Measurements from ENCODE around the gene HOOK2. TPM values are rescaled to one million over a fixed set of nuclear protein-coding genes. Genes with fewer than 3 reads are reported as not detected.

The HOOK2 gene
- total RNA-seq, 1 donor: 21.7 TPM

DNA sequence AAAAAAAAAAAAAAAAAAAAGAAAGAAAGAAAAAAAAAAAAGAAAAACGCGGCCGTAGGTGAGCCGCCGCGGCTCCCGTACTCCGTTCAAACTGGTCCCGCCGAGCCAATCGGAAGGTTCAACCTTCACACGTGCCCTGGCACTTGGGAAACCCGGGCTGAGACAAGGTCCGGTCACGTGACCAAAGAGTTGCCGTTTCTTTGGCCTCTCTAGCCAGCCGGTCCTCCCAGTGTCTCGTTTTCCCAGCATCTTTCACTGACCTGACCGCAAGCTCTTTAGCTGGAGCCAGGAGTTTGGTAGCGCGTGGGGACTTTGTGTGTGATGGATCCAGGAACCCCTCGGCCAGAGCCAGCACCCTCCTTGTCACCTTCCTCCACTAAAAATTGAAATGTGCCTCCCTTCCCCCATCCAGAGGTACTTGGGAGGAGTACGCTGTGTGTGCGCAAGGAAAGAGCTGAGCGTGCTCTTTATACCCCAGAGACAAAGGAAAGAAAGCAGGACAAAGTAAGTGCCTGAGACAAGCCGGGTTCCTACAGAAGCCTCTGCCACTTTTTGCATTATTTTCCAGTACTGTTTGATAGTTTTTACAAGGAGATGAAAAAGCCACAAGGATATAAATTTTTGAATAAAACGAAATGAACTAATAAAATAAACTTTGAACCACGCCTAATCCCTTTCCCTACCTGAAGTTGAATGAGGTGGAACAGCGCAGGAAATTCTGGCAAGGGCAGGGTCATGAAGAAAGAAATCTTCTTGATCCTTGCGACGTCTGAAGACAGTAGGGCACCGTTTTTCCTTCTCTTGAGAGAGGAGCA is 52.6 kb downstream of the HOOK2 start:
- DNase-seq (ENCODE audit: insufficient read length, low spot score, missing footprints): peak; percentile 100
- peaks cover 17% of the 10 kb centered on the region for H4K20me1 ChIP-seq (ENCODE audit: insufficient read depth, low read length)
- peak overlapping the region; percentile 79 for H3K27ac ChIP-seq (ENCODE audit: low read depth, low read length)
- no peaks in the 10 kb centered on the region for H3K27me3 ChIP-seq (ENCODE audit: insufficient read depth, low read length)
- peak overlapping the region; percentile 88 for H3K4me2 ChIP-seq (ENCODE audit: insufficient read depth, low read length)
- peaks cover 19% of the 10 kb centered on the region for H3K36me3 ChIP-seq (ENCODE audit: insufficient read depth, low read length)
- peak overlapping the region; percentile 92 for H3K4me3 ChIP-seq (ENCODE audit: insufficient read depth, low read length)
- peak overlapping the region; percentile 85 for H2AFZ ChIP-seq (ENCODE audit: low read length)
- peaks cover 52% of the 10 kb centered on the region for H3K79me2 ChIP-seq (ENCODE audit: insufficient read depth, low read length)
- TF ChIP-seq, protein P1, sequence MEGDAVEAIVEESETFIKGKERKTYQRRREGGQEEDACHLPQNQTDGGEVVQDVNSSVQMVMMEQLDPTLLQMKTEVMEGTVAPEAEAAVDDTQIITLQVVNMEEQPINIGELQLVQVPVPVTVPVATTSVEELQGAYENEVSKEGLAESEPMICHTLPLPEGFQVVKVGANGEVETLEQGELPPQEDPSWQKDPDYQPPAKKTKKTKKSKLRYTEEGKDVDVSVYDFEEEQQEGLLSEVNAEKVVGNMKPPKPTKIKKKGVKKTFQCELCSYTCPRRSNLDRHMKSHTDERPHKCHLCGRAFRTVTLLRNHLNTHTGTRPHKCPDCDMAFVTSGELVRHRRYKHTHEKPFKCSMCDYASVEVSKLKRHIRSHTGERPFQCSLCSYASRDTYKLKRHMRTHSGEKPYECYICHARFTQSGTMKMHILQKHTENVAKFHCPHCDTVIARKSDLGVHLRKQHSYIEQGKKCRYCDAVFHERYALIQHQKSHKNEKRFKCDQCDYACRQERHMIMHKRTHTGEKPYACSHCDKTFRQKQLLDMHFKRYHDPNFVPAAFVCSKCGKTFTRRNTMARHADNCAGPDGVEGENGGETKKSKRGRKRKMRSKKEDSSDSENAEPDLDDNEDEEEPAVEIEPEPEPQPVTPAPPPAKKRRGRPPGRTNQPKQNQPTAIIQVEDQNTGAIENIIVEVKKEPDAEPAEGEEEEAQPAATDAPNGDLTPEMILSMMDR (IDR thresholded peaks at IDR 0.05; ENCODE audit: extremely low read depth, low read depth, low read length): no peak
- no peaks in the 10 kb centered on the region for H3K9me3 ChIP-seq (ENCODE audit: low read depth, low read length)
- H3K4me1 ChIP-seq (ENCODE audit: insufficient read depth, low read length): peaks cover 25% of the 10 kb centered on the region

- H4K20me1 ChIP-seq (ENCODE audit: insufficient read depth, low read length): peaks cover 18% of the 10 kb centered on the region
- H3K27me3 ChIP-seq (ENCODE audit: insufficient read depth, low read length): no peaks in the 10 kb centered on the region
- H3K4me1 ChIP-seq (ENCODE audit: insufficient read depth, low read length): peaks cover 25% of the 10 kb centered on the region
- H3K36me3 ChIP-seq (ENCODE audit: insufficient read depth, low read length): peaks cover 26% of the 10 kb centered on the region
- peaks cover 60% of the 10 kb centered on the region for H3K79me2 ChIP-seq (ENCODE audit: insufficient read depth, low read length)
- H3K27ac ChIP-seq (ENCODE audit: low read depth, low read length): peak overlapping the region; percentile 79
- no peaks in the 10 kb centered on the region for H3K9me3 ChIP-seq (ENCODE audit: low read depth, low read length)
- H3K4me2 ChIP-seq (ENCODE audit: insufficient read depth, low read length): peak overlapping the region; percentile 99
- peak overlapping the region; percentile 50 for H2AFZ ChIP-seq (ENCODE audit: low read length)
- DNase-seq (ENCODE audit: insufficient read length, low spot score, missing footprints): peak; percentile 98
- TF ChIP-seq, protein P1 (IDR thresholded peaks at IDR 0.05; ENCODE audit: extremely low read depth, low read depth, low read length): no peak
- H3K4me3 ChIP-seq (ENCODE audit: insufficient read depth, low read length): peak overlapping the region; percentile 92
Observed at GRCh38 chr19:12721656-12722565, 53.4 kb downstream of the HOOK2 start.

- Histone ChIP-seq H3K4me3 (ENCODE audit: insufficient read depth, low read length) (peak overlapping the region; percentile 92), H2AFZ (ENCODE audit: low read length) (peak overlapping the region; percentile 50), H3K9me3 (ENCODE audit: low read depth, low read length) (no peaks in the 10 kb centered on the region), H3K36me3 (ENCODE audit: insufficient read depth, low read length) (peaks cover 29% of the 10 kb centered on the region), H3K27ac (ENCODE audit: low read depth, low read length) (peak overlapping the region; percentile 79), H3K4me1 (ENCODE audit: insufficient read depth, low read length) (peaks cover 25% of the 10 kb centered on the region), H3K4me2 (ENCODE audit: insufficient read depth, low read length) (peak overlapping the region; percentile 99), H3K27me3 (ENCODE audit: insufficient read depth, low read length) (no peaks in the 10 kb centered on the region), H3K79me2 (ENCODE audit: insufficient read depth, low read length) (peaks cover 67% of the 10 kb centered on the region), H4K20me1 (ENCODE audit: insufficient read depth, low read length) (peaks cover 23% of the 10 kb centered on the region)
- peak; percentile 88 for DNase-seq (ENCODE audit: insufficient read length, low spot score, missing footprints)
- TF ChIP-seq, protein P1 (IDR thresholded peaks at IDR 0.05; ENCODE audit: extremely low read depth, low read depth, low read length): no peak
Observed at GRCh38 chr19:12720851-12721655, 54.3 kb downstream of the HOOK2 start.
